ENCODE data around the gene ZC3H7A.
A peak's percentile ranks its signal among the peaks of the same experiment; 100 is the strongest.

The ZC3H7A gene

GRCh38 chr16:11707679-11708197 is 89.3 kb downstream of the ZC3H7A start:
- DNase-seq (ENCODE audit: low read depth in 2 of 2) = no peak
- TF ChIP-seq, protein P1, sequence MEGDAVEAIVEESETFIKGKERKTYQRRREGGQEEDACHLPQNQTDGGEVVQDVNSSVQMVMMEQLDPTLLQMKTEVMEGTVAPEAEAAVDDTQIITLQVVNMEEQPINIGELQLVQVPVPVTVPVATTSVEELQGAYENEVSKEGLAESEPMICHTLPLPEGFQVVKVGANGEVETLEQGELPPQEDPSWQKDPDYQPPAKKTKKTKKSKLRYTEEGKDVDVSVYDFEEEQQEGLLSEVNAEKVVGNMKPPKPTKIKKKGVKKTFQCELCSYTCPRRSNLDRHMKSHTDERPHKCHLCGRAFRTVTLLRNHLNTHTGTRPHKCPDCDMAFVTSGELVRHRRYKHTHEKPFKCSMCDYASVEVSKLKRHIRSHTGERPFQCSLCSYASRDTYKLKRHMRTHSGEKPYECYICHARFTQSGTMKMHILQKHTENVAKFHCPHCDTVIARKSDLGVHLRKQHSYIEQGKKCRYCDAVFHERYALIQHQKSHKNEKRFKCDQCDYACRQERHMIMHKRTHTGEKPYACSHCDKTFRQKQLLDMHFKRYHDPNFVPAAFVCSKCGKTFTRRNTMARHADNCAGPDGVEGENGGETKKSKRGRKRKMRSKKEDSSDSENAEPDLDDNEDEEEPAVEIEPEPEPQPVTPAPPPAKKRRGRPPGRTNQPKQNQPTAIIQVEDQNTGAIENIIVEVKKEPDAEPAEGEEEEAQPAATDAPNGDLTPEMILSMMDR (IDR thresholded peaks at IDR 0.05; ENCODE audit: low read depth, low read length) = no peak
- H3K4me3 ChIP-seq (replicated peaks in 1 of 2; ENCODE audit: low read depth in 2 of 2, low read length in 2 of 2) = no peak overlapping the region

GRCh38 chr16:11706180-11706742 is 90.8 kb downstream of the ZC3H7A start:
- peak in 1 of 2 donors; percentile 25 for DNase-seq (ENCODE audit: low read depth in 2 of 2)
- no peak overlapping the region for H3K4me3 ChIP-seq (replicated peaks in 1 of 2; ENCODE audit: low read depth in 2 of 2, low read length in 2 of 2)
- TF ChIP-seq, protein P1 (IDR thresholded peaks at IDR 0.05; ENCODE audit: low read depth, low read length) = no peak

DNA sequence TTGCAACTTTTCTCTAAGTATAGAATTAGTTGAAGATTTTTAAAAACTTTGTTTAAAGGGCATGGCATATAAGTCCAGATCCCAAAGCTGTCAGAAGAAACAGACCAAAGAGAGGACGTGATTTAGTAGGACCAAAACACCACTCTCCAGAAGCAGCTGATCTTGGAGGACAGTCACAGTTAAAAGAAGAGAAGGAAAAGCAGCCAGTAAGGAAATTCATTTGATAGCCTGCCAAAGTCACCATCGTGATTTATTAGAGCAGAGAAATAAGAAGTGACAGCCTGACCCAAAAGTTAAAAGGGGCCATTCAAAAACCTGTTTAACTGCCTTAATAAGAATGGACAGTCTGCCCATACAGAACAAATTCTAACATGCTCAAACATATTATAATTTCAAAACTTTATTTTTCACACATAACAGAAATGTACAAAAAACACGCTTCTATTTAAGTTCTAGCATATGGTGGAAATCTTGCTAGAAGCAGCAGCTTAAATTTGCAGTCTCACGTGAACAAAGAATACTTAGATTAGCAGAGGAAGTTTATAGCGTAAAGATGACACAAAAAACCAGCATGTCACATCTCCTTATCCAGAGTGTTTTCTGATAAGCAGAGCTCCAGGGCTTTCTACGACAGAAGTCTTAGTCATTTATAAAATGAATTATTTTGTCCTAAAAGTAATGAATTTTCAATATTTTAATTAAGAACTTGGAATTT is 91.6 kb downstream of the ZC3H7A start:
- TF ChIP-seq, protein P1 (IDR thresholded peaks at IDR 0.05; ENCODE audit: low read depth, low read length) = no peak
- no peak for DNase-seq (ENCODE audit: low read depth in 2 of 2)
- H3K4me3 ChIP-seq (replicated peaks in 1 of 2; ENCODE audit: low read depth in 2 of 2, low read length in 2 of 2) = no peak overlapping the region
